Stimulated activated CD4-positive, alpha-beta T cell treated with anti-CD3 and anti-CD28 coated beads, Interleukin-12 subunit alpha, Interleukin-12 subunit beta, amount 100 ng/mL, for 24 hours (primary cell): ENCODE results near the gene LAMB4.

Experiments
- DNase-seq, 2 experiments: peaks; one replicate each; pipeline ENCODE4 v3.0.0-alpha.2; 2020; ENCODE audit warnings: low read depth in 2 of 2

Gene LAMB4

GRCh38 chr7:108142180-108142579 is 12.0 kb upstream of the LAMB4 start:
- no peak for DNase-seq

- DNase-seq: no peak
Measured at GRCh38 chr7:108140671-108141070, 10.5 kb upstream of the LAMB4 start.

- DNase-seq: no peak
Measured at GRCh38 chr7:108138911-108139310, 8.8 kb upstream of the LAMB4 start.

GRCh38 chr7:108137993-108138392 is 7.8 kb upstream of the LAMB4 start:
- DNase-seq: no peak

- DNase-seq: no peak
Measured at GRCh38 chr7:108137040-108137439, 6.9 kb upstream of the LAMB4 start.

- DNase-seq: no peak
Measured at GRCh38 chr7:108136191-108136688, 6.1 kb upstream of the LAMB4 start.

GRCh38 chr7:108135446-108136190 is 5.5 kb upstream of the LAMB4 start:
- DNase-seq: peak in 1 of 2 experiments; percentile 29

GRCh38 chr7:108134486-108134885 is 4.3 kb upstream of the LAMB4 start:
- no peak for DNase-seq

GRCh38 chr7:108132551-108133265 is 2.5 kb upstream of the LAMB4 start:
- no peak for DNase-seq

GRCh38 chr7:108129018-108129965 is 869 bp downstream of the LAMB4 start:
- no peak for DNase-seq

- no peak for DNase-seq
Measured at GRCh38 chr7:108128514-108128913, 1.6 kb downstream of the LAMB4 start.

- no peak for DNase-seq
Measured at GRCh38 chr7:108127461-108127860, 2.7 kb downstream of the LAMB4 start.

- no peak for DNase-seq
Measured at GRCh38 chr7:108124820-108125219, 5.3 kb downstream of the LAMB4 start.

GRCh38 chr7:108122181-108122580 is 8.0 kb downstream of the LAMB4 start:
- no peak for DNase-seq

GRCh38 chr7:108120933-108121332 is 9.2 kb downstream of the LAMB4 start:
- no peak for DNase-seq

GRCh38 chr7:108120196-108120595 is 10.0 kb downstream of the LAMB4 start:
- no peak for DNase-seq

GRCh38 chr7:108118959-108119358 is 11.2 kb downstream of the LAMB4 start:
- no peak for DNase-seq

- DNase-seq: no peak
Measured at GRCh38 chr7:108114117-108114841, 15.9 kb downstream of the LAMB4 start.

GRCh38 chr7:108112683-108113082 is 17.5 kb downstream of the LAMB4 start:
- DNase-seq: no peak

GRCh38 chr7:108109221-108109908 is 20.8 kb downstream of the LAMB4 start:
- DNase-seq: no peak

GRCh38 chr7:108108131-108108530 is 22.0 kb downstream of the LAMB4 start:
- no peak for DNase-seq
